Ectodermal cell (in vitro differentiated cells): ENCODE results near the gene THAP11.
A peak's percentile ranks its signal among the peaks of the same experiment; 100 is the strongest.

Experiments used
- H3K27ac ChIP-seq: 2 replicates; pipeline ENCODE4 v1.7.0; 2013; ENCODE audit warnings: mild to moderate bottlenecking, low read depth, low read length; ENCODE audit not compliant: insufficient read depth, poor library complexity, severe bottlenecking
- H3K27me3 ChIP-seq: 2 replicates; pipeline ENCODE4 v1.7.0; 2013; ENCODE audit warnings: mild to moderate bottlenecking, low read length; ENCODE audit not compliant: insufficient read depth, control insufficient read depth, poor library complexity, severe bottlenecking
- H3K36me3 ChIP-seq: one replicate; pipeline ENCODE4 v1.7.0; 2013; ENCODE audit warnings: low read length; ENCODE audit not compliant: control insufficient read depth, insufficient read depth
- H3K4me1 ChIP-seq: one replicate; pipeline ENCODE4 v1.7.0; 2013; ENCODE audit warnings: low read length; ENCODE audit not compliant: control insufficient read depth, insufficient read depth
- H3K4me3 ChIP-seq: 2 replicates; pipeline ENCODE4 v1.7.0; 2013; ENCODE audit warnings: low read depth, low read length, control low read depth; ENCODE audit not compliant: insufficient read depth
- H3K9me3 ChIP-seq: 2 replicates; pipeline ENCODE4 v1.7.0; 2013; ENCODE audit warnings: mild to moderate bottlenecking, low read length, moderate library complexity; ENCODE audit not compliant: control insufficient read depth
- WGBS, 2 experiments: methylation state at CpG; one replicate each; pipeline ENCODE4 v1.1.7; 2013; ENCODE audit warnings: missing lambda C conversion rate in 2 of 2; 5-methylcytosine and 5-hydroxymethylcytosine counted together

The THAP11 gene

DNA sequence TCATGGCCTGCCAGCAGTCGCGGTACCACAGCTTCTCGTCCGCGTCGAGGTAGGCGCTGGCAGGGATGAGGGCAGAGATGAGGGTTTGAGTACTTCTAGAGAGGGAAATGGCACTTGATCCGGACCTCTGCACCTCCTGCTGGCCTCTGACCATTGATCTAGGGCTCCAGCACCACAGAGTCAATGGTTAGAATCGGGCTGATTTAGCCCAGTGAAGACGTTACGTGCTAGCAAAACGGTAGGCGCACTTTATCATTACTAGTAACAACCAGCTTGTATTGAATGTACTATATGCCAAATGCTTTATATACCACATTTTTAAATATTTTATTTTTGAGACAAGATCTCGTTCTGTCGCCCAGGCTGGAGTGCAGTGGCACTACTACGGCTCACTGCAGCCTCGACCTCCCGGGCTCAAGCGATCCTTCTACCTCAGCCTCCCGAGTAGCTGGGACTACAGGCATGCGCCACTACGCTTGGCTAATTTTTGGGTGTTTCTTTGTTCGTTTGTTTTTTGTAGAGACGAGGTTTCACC, 34.9 kb upstream of the THAP11 start:
- H3K27me3 ChIP-seq: no peaks in the 10 kb centered on the region
- H3K4me3 ChIP-seq: peak overlapping the region; percentile 100
- H3K36me3 ChIP-seq: no peaks in the 10 kb centered on the region
- 35 to 38% methylated on average over 24 of the region's 24 CpGs for WGBS, 2 experiments
- peak overlapping the region; percentile 86 for H3K27ac ChIP-seq
- H3K9me3 ChIP-seq: no peaks in the 10 kb centered on the region
- H3K4me1 ChIP-seq: peaks cover 8% of the 10 kb centered on the region

GRCh38 chr16:67811899-67812298, 30.2 kb upstream of the THAP11 start:
- H3K27me3 ChIP-seq: no peaks in the 10 kb centered on the region
- H3K4me3 ChIP-seq: no peak overlapping the region
- H3K9me3 ChIP-seq: no peaks in the 10 kb centered on the region
- 97 to 98% methylated on average over 1 of the region's 1 CpG for WGBS, 2 experiments
- no peak overlapping the region for H3K27ac ChIP-seq
- H3K36me3 ChIP-seq: no peaks in the 10 kb centered on the region
- no peaks in the 10 kb centered on the region for H3K4me1 ChIP-seq

DNA sequence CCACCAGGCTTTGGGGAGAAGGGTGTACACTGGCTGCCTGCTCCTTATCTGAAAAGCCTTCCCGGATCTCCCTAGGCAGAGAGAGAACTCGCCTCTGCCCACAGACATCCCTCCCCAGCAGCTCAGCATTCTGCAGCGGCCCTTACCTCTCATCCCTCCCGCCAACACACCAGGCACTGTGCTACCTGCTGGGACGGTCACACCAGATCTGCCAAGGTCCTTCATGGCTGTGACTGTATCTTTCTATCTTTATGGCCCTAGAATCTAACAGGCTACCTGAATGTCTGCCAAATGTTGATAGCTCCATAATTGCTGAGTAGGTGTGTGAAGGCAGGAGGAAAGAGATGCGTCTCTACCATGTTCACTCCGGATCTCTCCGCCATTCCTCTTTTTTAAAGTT, 27.6 kb upstream of the THAP11 start:
- 88 to 90% methylated on average over 8 of the region's 8 CpGs for WGBS, 2 experiments
- no peaks in the 10 kb centered on the region for H3K9me3 ChIP-seq

DNA sequence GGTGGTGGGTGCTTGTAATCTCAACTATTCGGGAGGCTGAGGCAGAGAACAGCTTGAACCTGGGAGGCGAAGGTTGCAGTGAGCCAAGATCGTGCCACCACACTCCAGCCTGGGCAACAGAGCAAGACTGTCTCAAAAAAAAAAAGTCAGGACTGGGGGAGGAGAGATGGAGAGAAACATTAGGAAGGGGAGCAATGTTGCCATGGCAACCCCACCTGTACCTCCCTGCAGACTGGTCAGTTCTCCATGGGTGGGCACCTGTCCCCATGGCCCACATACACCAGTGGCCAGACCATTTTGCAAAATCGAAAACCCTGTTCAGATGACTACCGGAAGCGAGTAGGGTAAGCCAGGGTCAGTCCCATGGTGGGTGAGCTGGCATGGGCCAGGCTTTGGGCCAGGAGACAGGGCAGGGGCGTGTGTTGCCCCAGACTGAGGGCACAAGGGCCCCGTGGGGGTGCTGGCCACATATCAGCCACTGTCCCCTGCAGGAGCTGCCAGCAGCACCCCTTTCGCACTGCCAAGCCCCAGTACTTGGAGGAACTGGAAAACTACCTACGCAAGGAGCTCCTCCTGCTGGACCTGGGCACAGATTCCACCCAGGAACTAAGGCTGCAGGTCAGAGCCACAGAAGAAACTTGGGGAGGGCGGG, 21.4 kb upstream of the THAP11 start:
- 91 to 92% methylated on average over 11 of the region's 11 CpGs for WGBS, 2 experiments
- Histone ChIP-seq H3K4me3 (no peak overlapping the region), H3K27me3 (no peaks in the 10 kb centered on the region), H3K4me1 (no peaks in the 10 kb centered on the region), H3K27ac (no peak overlapping the region), H3K36me3 (no peaks in the 10 kb centered on the region), H3K9me3 (no peaks in the 10 kb centered on the region)

More for the DNA sequence above, 27.6 kb upstream of the THAP11 start:
- H3K27me3 ChIP-seq: no peaks in the 10 kb centered on the region
- H3K4me3 ChIP-seq: no peak overlapping the region
- H3K4me1 ChIP-seq: no peaks in the 10 kb centered on the region
- H3K27ac ChIP-seq: no peak overlapping the region
- no peaks in the 10 kb centered on the region for H3K36me3 ChIP-seq

- no peaks in the 10 kb centered on the region for H3K27me3 ChIP-seq
- H3K4me1 ChIP-seq: no peaks in the 10 kb centered on the region
- H3K9me3 ChIP-seq: no peaks in the 10 kb centered on the region
- H3K27ac ChIP-seq: no peak overlapping the region
- 93 to 94% methylated on average over 2 of the region's 2 CpGs for WGBS, 2 experiments
- H3K4me3 ChIP-seq: no peak overlapping the region
- peaks cover 5% of the 10 kb centered on the region for H3K36me3 ChIP-seq
Measured at GRCh38 chr16:67822511-67822910, 19.6 kb upstream of the THAP11 start.

DNA sequence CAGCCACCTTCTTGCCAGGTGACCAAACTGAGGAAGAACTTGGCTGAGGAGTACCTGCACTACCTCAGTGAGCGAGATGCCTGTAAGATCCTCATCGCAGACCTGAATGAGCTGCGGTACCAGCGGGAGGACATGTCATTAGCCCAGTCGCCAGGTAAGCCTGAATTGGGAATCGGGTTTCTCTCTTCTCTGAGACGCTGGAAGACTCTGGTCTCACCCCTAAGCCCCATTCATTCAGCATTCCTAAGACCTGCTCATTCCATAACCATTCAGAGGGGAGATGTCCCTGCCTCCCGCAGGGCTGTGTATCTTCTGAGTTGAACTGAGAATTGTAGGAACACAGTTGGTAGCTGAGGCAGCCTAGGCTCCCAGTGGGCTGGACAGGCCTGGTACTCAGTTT, 17.0 kb upstream of the THAP11 start:
- 82% methylated on average over 8 of the region's 8 CpGs for WGBS, 2 experiments
- H3K27ac ChIP-seq: no peak overlapping the region
- H3K36me3 ChIP-seq: peaks cover 11% of the 10 kb centered on the region
- H3K27me3 ChIP-seq: no peaks in the 10 kb centered on the region
- H3K4me3 ChIP-seq: no peak overlapping the region
- no peaks in the 10 kb centered on the region for H3K4me1 ChIP-seq
- H3K9me3 ChIP-seq: no peaks in the 10 kb centered on the region

- H3K27ac ChIP-seq: no peak overlapping the region
- no peak overlapping the region for H3K4me3 ChIP-seq
- WGBS, 2 experiments: 95 to 96% methylated on average over 14 of the region's 14 CpGs
- H3K9me3 ChIP-seq: no peaks in the 10 kb centered on the region
- no peaks in the 10 kb centered on the region for H3K4me1 ChIP-seq
- peaks cover 12% of the 10 kb centered on the region for H3K36me3 ChIP-seq
- H3K27me3 ChIP-seq: no peaks in the 10 kb centered on the region
Measured at GRCh38 chr16:67825906-67826305, 16.2 kb upstream of the THAP11 start.

- peaks cover 12% of the 10 kb centered on the region for H3K36me3 ChIP-seq
- 95 to 96% methylated on average over 4 of the region's 4 CpGs for WGBS, 2 experiments
Measured at GRCh38 chr16:67828651-67829050, 13.5 kb upstream of the THAP11 start.

DNA sequence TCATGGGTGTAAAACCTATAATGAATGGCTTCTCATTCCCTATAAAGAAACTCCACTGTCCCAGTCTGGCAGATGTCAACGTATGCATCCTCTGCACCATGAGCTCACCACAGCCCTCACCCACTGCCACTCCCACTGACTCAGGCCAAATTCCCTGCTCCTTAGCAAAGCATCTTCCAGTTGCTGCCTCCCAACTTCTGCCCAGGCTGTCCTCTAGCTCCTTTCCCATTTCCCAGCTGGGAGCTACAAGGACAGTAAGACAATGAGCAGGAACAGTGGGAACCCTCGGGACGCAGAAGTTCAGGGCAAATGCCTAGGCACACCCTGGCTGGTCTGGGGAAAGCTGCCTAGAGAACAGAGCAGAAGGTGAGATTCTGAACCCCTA, 9.1 kb upstream of the THAP11 start:
- Histone ChIP-seq H3K36me3 (peaks cover 7% of the 10 kb centered on the region), H3K9me3 (no peaks in the 10 kb centered on the region), H3K27ac (no peak overlapping the region), H3K4me3 (peak overlapping the region; percentile 68), H3K27me3 (no peaks in the 10 kb centered on the region), H3K4me1 (peaks cover 10% of the 10 kb centered on the region)
- 17 to 20% methylated on average over 3 of the region's 3 CpGs for WGBS, 2 experiments

More at GRCh38 chr16:67828651-67829050, 13.5 kb upstream of the THAP11 start:
- H3K9me3 ChIP-seq: no peaks in the 10 kb centered on the region
- no peak overlapping the region for H3K27ac ChIP-seq
- H3K4me1 ChIP-seq: peaks cover 10% of the 10 kb centered on the region
- no peaks in the 10 kb centered on the region for H3K27me3 ChIP-seq
- H3K4me3 ChIP-seq: no peak overlapping the region

GRCh38 chr16:67833415-67834241, 8.5 kb upstream of the THAP11 start:
- peaks cover 10% of the 10 kb centered on the region for H3K4me1 ChIP-seq
- H3K27ac ChIP-seq: no peak overlapping the region
- H3K36me3 ChIP-seq: peaks cover 7% of the 10 kb centered on the region
- H3K9me3 ChIP-seq: no peaks in the 10 kb centered on the region
- H3K27me3 ChIP-seq: no peaks in the 10 kb centered on the region
- WGBS, 2 experiments: 2% methylated on average over 49 of the region's 49 CpGs
- H3K4me3 ChIP-seq: peak overlapping the region; percentile 68
